WTC11 (cell line): ENCODE measurements around the gene ARHGAP6. TPM values are rescaled to one million over a fixed set of nuclear protein-coding genes. Genes with fewer than 3 reads are reported as not detected.

Experiments
- ATAC-seq: fragments of 200-7000 bp; cut with Tn5 transposase; 2 replicates; pipeline ENCODE4 v1.10.0; 2021; ENCODE audit warnings: mild to moderate bottlenecking, moderate library complexity
- CTCF ChIA-PET: fragments of 300-600 bp; sonication (Branson Sonifier 250); formaldehyde crosslinking; loops from one replicate; lab custom pipeline; 2021; ENCODE audit warnings: antibody characterized with exemption; lab: Charles Lee
- POLR2A ChIA-PET: fragments of 350-600 bp; sonication (Branson Sonifier 250); formaldehyde crosslinking; loops from one replicate; lab custom pipeline; 2021; ENCODE audit warnings: antibody characterized with exemption; lab: Charles Lee
- DNase-seq: peaks from one replicate; pipeline ENCODE4 v3.0.0; 2021; ENCODE audit warnings: low spot score
- H3K27ac Mint-ChIP-seq: 2 replicates; pipeline ENCODE4 v1.8.0; 2021; ENCODE audit warnings: mixed read lengths
- H3K27me3 Mint-ChIP-seq: 2 replicates; pipeline ENCODE4 v1.8.0; 2021; ENCODE audit warnings: low read depth, mild to moderate bottlenecking, moderate library complexity, mixed read lengths
- H3K36me3 Mint-ChIP-seq: 2 replicates; pipeline ENCODE4 v1.8.0; 2021; ENCODE audit warnings: mixed read lengths
- H3K4me1 Mint-ChIP-seq: 2 replicates; pipeline ENCODE4 v1.8.0; 2022; ENCODE audit warnings: mixed read lengths
- H3K4me3 Mint-ChIP-seq: 2 replicates; pipeline ENCODE4 v1.8.0; 2021; ENCODE audit warnings: mild to moderate bottlenecking, moderate library complexity, mixed read lengths
- H3K9me3 Mint-ChIP-seq: 2 replicates; pipeline ENCODE4 v1.8.0; 2021; ENCODE audit warnings: mixed read lengths
- CBFB ChIP-seq: sonication (generic); formaldehyde crosslinking; IDR thresholded peaks from 2 replicates; pipeline ENCODE4 v1.8.1; 2022; ENCODE audit warnings: mild to moderate bottlenecking, low read depth, missing genetic modification reagents
- ELF4 ChIP-seq: sonication (generic); formaldehyde crosslinking; IDR thresholded peaks from 2 replicates; pipeline ENCODE4 v1.8.1; 2022; ENCODE audit warnings: low read depth, mild to moderate bottlenecking, moderate library complexity, missing genetic modification reagents
- ERG ChIP-seq: fragments of 250-450 bp; sonication (Bioruptor Pico); IDR thresholded peaks from 2 replicates; pipeline ENCODE4 v1.8.0; 2021; ENCODE audit warnings: mild to moderate bottlenecking
- FOXP4 ChIP-seq: sonication (generic); formaldehyde crosslinking; IDR thresholded peaks from 2 replicates; pipeline ENCODE4 v1.8.0; 2022; ENCODE audit warnings: mild to moderate bottlenecking, missing genetic modification reagents
- IRF1 ChIP-seq: sonication (generic); formaldehyde crosslinking; IDR thresholded peaks from 2 replicates; pipeline ENCODE4 v1.8.0; 2023; ENCODE audit warnings: missing genetic modification reagents
- IRF2 ChIP-seq: sonication (generic); formaldehyde crosslinking; IDR thresholded peaks from 2 replicates; pipeline ENCODE4 v1.8.0; 2022; ENCODE audit warnings: low read depth, missing genetic modification reagents, borderline replicate concordance
- JUN ChIP-seq: sonication (generic); formaldehyde crosslinking; IDR thresholded peaks from 2 replicates; pipeline ENCODE4 v1.8.0; 2023; ENCODE audit warnings: mild to moderate bottlenecking, missing genetic modification reagents
- NR2C2 ChIP-seq: sonication (generic); formaldehyde crosslinking; IDR thresholded peaks from 2 replicates; pipeline ENCODE4 v1.8.0; 2022; ENCODE audit warnings: mild to moderate bottlenecking, missing genetic modification reagents
- PRRX2 ChIP-seq: fragments of 250-450 bp; sonication (Bioruptor Pico); IDR thresholded peaks from 2 replicates; pipeline ENCODE4 v1.8.0; 2021; ENCODE audit warnings: mild to moderate bottlenecking
- SMAD3 ChIP-seq: sonication (generic); formaldehyde crosslinking; IDR thresholded peaks from 2 replicates; pipeline ENCODE4 v1.8.0; 2022; ENCODE audit warnings: missing genetic modification reagents, mild to moderate bottlenecking, borderline replicate concordance
- USF1 ChIP-seq: sonication (generic); formaldehyde crosslinking; IDR thresholded peaks from 2 replicates; pipeline ENCODE4 v1.8.0; 2022; ENCODE audit warnings: mild to moderate bottlenecking, missing genetic modification reagents
- USF2 ChIP-seq: sonication (generic); formaldehyde crosslinking; IDR thresholded peaks from 2 replicates; pipeline ENCODE4 v1.8.1; 2023; ENCODE audit warnings: mild to moderate bottlenecking, missing genetic modification reagents, moderate library complexity
- ZBTB43 ChIP-seq: sonication (generic); formaldehyde crosslinking; IDR thresholded peaks from 2 replicates; pipeline ENCODE4 v1.8.1; 2023; ENCODE audit warnings: mild to moderate bottlenecking, missing genetic modification reagents
- ZNF396 ChIP-seq: fragments of 250-450 bp; sonication (Bioruptor Pico); IDR thresholded peaks from 2 replicates; pipeline ENCODE4 v1.8.0; 2021; ENCODE audit warnings: mild to moderate bottlenecking, moderate library complexity, borderline replicate concordance
- ZNF416 ChIP-seq: fragments of 250-450 bp; sonication (Bioruptor Pico); IDR thresholded peaks from 2 replicates; pipeline ENCODE4 v1.9.0; 2021; ENCODE audit warnings: mild to moderate bottlenecking, inconsistent platforms
- ZNF425 ChIP-seq: fragments of 250-450 bp; sonication (Bioruptor Pico); conservative IDR thresholded peaks from 2 replicates; pipeline ENCODE4 v1.9.0; 2021; ENCODE audit warnings: mild to moderate bottlenecking
- ZNF671 ChIP-seq: fragments of 250-450 bp; sonication (Bioruptor Pico); IDR thresholded peaks from 2 replicates; pipeline ENCODE4 v1.8.0; 2021; ENCODE audit warnings: mild to moderate bottlenecking
- ZSCAN18 ChIP-seq: fragments of 250-450 bp; sonication (Bioruptor Pico); IDR thresholded peaks from 2 replicates; pipeline ENCODE4 v2.1.2; 2022; ENCODE audit warnings: mild to moderate bottlenecking, moderate library complexity
- total RNA-seq: library from RNA; stranded (reverse); gene quantifications from 3 replicates; pipeline ENCODE4 v1.2.3, GENCODE V29; 2021

Gene ARHGAP6
- total RNA-seq, 1 experiment from 2014 or later: 1.0 TPM

GRCh38 chrX:11424903-11425674 is 240.6 kb downstream of the ARHGAP6 start:
- H3K36me3 Mint-ChIP-seq: no peaks in the 10 kb centered on the region
- no peaks in the 10 kb centered on the region for H3K9me3 Mint-ChIP-seq
- TF ChIP-seq ZNF425 (CRISPR knock-in tag) (no peak), ERG (CRISPR knock-in tag) (no peak), USF1 (CRISPR knock-in tag) (no peak), IRF2 (CRISPR knock-in tag) (no peak), ZSCAN18 (CRISPR knock-in tag) (no peak), SMAD3 (no peak), ELF4 (CRISPR knock-in tag) (no peak), CBFB (CRISPR knock-in tag) (no peak), IRF1 (CRISPR knock-in tag) (no peak), ZBTB43 (CRISPR knock-in tag) (no peak)
- DNase-seq: no peak
- POLR2A ChIA-PET: no interaction called here
- no peak overlapping the region for H3K27ac Mint-ChIP-seq
- CTCF ChIA-PET: no interaction called here
- ATAC-seq: no peak
- peaks cover 3% of the 10 kb centered on the region for H3K4me1 Mint-ChIP-seq
- peaks cover 45% of the 10 kb centered on the region for H3K27me3 Mint-ChIP-seq
- H3K4me3 Mint-ChIP-seq: no peak overlapping the region

- H3K9me3 Mint-ChIP-seq: no peaks in the 10 kb centered on the region
- DNase-seq: no peak
- ATAC-seq: no peak
- H3K27ac Mint-ChIP-seq: no peak overlapping the region
- ChIA-PET POLR2A (no interaction called here), CTCF (no interaction called here)
- peaks cover 3% of the 10 kb centered on the region for H3K4me1 Mint-ChIP-seq
- TF ChIP-seq FOXP4 (CRISPR knock-in tag) (no peak), ZBTB43 (CRISPR knock-in tag) (no peak), JUN (CRISPR knock-in tag) (no peak), ELF4 (CRISPR knock-in tag) (no peak), PRRX2 (CRISPR knock-in tag) (no peak), ZNF671 (CRISPR knock-in tag) (no peak), ZNF416 (no peak), USF2 (CRISPR knock-in tag) (no peak), ZNF396 (CRISPR knock-in tag) (no peak), NR2C2 (CRISPR knock-in tag) (no peak)
- H3K36me3 Mint-ChIP-seq: no peaks in the 10 kb centered on the region
- H3K4me3 Mint-ChIP-seq: no peak overlapping the region
- peaks cover 40% of the 10 kb centered on the region for H3K27me3 Mint-ChIP-seq
Observed at GRCh38 chrX:11423949-11424348, 241.8 kb downstream of the ARHGAP6 start.
